Suppressor macrophage (primary cell): ENCODE measurements around the gene VPS13D.

Source experiments
- DNase-seq, 4 experiments: peaks; one replicate each; pipeline ENCODE4 v3.0.0-alpha.2; 2020 to 2022

Gene VPS13D

DNA sequence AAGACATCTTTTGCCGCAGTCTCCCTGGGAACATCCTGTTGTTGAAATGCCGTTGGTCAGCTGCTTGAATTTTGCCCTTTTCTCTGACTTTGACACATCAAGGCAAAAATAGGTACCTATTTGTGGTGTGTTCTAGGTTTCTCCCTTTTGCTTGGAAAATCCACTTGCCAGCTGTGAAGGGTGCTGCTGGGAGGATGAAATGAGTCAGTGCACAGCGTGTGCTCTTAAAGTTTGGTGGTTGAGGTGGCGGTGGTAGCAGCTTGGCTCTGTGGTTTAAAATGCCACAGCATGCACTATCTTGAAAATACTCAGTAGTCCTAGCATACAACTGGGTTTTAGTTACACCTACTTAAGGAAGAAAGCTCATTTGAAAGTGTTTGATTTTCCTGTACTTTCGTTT lies 204.3 kb downstream of the VPS13D start:
- DNase-seq, result no peak

DNA sequence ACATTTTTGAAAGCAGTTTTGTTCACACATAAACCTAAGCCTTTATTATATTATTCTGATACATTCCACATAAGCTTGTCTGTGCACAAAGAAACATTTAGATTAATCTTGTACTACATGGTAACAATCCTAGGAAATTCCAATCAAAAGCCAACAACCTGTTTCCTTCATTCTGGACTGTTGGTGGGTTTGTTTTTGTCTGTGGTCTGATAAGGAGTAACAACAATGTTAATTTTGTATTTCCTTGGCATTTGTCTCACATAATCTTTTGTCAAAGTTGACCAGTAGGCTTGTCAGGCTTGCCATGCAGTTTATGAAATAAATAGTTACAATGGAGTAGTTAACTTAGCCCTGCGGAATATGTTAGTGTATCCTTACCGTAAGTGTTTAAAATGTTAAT lies 204.9 kb downstream of the VPS13D start:
- no peak for DNase-seq

DNA sequence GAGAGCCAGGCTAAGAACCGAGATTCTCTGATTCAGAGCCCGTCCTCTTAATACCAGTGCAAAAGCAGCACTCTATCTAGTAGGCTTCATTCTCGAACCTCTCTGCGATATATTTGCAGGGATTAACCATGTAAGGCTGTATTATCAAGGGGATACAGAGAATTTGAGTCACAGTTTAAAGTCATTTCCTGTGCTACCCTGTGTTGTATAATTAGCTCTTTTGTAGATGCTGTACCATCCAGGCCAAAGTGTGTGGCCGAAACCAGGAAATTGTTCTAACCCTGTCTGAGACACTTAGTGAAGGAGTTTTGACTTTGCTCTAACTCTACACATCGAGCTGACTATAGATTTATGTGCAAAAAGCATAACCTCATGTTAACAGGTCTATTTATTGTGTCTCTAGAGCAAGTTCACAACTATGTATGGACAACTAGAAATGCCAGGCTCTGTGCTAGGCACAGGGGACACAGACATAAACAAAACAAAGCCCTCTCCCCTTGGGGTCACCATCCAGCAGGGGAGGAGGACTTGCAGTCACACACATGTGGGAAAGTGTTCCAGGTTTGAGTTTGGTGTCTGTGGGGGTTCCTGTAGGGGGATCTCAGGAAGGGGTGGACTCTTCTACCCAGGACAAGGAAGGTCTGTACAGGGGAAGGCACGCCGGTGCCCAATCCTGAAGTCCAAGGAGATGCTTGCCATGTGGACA lies 206.0 kb downstream of the VPS13D start:
- no peak for DNase-seq

DNA sequence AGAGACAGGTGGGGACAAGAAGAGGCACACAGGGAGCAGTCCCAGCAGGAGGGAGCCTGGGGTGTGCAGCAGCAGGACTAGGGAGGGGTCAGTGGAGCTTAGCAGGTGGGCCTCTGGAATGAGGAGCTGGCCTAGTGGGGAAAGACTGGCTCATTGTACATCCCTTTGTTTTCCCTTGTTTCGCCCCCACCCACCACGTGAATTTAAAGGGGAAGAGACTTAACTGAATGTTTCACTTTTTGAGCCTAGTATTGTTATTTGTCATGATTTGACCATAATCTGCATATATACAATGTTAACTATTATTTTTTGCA lies 206.5 kb downstream of the VPS13D start:
- DNase-seq, result no peak

DNA sequence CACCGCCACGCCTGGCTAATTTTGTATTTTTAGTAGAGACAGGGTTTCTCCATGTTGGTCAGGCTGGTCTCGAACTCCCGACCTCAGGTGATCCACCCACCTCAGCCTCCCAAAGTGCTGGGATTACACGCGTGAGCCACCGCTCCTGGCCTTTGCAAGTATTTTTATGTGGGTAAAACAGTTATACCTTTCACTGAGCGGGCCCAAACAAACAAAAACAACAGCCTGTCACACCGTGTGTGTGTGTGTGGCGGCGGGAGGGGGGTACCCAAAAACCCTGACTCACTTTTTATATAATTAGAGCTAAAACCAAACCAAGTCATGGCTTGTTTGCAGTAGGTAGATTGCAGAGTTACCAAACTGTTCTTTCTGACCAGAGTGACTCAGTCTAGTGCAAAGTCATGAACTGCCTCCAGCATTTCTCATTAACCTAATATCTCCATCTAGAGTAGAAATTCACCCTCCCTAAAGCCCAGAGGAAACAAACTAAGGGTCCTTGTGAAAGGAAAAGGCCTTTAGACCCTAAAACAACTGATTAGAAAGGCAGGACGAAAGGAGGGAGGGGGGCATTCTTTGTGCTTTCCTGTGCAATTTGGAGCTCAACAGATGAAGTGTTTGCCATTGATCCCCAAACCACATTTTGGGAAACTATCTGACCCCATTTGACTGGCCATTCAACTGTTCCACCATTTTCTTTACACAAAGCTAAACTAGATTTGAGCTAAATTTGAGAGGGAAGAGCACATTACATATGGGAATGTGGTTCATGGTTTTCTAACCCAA lies 207.2 kb downstream of the VPS13D start:
- DNase-seq, result no peak

DNA sequence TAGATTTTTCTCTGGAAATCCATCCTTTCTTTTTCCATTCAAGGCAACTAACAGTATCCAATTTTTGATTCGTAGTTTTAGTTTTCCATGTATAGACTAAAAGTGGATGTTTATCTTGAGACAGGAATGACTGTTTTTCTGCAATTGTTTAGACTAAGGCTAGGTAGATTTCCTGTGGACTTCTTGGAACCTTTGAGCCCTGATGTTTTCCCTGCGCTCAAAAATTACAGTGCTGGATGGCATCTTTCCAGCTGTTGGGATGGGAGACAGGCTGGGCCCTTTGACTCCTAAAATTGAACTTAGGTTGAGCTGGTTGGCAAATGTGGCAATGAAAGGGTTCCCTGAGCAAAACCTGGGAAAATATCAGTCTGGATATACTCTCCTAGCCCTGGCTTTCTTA lies 207.8 kb downstream of the VPS13D start:
- no peak for DNase-seq

DNA sequence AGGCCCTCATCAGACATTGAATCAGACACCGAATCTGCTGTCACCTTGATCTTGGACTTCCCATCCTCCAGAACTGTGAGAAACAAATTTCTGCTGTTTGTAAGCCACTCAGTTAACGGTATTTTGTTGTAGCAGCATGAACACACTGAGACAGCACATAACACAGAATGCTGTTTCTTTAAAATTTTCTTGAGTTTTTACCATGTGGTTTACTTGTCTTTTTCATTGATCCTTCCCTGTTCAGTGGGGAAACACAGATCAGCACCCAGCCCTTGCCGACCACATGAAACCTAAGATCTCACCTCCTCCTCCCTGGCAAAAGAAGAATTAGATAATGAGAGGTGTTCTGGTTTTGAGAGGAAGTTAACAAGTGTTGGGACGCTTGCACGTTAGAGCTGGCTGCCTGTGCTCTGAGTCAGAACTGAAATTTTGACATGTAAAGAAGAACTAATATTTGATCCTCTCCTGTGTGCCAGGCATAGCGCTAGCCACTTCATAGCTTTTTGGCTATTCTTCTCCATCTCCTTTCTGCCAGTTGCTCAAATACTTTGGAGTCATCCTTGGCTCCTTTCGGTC lies 208.6 kb downstream of the VPS13D start:
- DNase-seq, result peak in 3 of 4 experiments; percentile 21 to 24 (median 23)

DNA sequence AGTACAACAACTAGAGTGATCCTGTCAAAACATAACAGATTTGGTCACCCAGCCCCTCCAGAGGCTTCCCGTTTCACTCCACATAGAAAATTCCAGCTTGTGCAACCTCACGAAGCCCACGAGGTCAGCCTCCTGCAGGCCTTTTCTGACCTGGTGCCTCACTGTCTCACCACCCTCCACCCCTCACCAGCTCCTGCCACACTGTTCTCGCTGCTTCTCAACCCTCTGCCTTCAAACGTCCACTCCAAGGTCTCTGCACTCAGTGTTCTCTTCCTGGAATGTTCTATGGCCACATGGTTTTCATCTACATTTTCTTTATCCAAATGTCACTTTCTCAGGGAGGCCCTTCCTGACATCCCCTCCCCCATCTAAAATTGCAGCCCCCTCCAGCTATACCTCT lies 209.2 kb downstream of the VPS13D start:
- DNase-seq, result peak in 1 of 4 experiments; percentile 32

DNA sequence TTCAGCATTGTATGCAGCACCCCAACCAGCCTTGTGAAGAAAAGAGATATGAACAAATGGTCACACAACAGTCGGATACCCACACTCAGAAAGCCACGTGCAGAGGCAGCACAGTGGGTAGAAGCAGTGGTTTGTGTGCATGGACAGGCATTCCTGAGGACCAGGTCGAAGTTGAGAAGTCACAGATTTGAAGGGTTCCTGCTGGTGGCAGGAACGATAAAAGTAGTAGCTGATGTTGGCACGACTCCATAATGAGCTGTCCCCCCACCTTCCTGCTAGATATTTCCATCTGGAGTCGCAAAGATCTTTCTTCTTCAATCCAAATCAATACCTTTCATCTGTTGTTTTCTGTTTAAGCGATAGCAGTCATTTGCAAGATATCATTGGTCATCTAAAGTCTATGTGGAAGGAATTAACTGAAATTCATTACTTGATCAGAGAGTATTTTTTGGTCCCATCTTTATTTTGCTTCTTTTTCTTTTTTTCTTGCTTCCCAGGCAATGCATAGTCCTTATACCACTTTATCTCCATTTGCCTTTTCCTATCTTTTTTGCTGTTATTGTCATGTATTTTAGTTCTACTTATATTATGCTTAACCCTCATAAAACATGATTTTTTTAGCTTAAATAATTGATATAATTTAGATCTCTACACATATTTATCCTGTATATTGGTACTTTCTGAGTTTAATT lies 211.7 kb downstream of the VPS13D start:
- DNase-seq, result no peak

DNA sequence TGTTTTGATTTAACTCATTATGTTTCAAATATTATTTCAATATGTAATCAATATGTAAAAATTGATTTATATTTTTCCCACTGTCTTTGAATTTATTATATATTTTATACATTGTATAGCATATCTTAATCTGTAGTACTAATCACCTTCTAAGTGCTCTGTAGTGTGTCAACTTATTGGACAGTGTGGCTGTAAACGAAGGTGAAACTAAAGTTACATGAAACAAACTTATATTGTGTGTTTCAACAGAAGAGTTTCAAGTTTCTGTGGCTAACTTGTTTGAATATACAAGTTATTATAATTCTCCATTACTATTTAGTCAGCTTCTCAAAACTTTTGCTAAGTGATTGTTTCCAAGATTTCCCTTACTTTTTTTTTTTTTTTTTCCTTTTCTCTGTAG lies 212.4 kb downstream of the VPS13D start:
- DNase-seq, result no peak

DNA sequence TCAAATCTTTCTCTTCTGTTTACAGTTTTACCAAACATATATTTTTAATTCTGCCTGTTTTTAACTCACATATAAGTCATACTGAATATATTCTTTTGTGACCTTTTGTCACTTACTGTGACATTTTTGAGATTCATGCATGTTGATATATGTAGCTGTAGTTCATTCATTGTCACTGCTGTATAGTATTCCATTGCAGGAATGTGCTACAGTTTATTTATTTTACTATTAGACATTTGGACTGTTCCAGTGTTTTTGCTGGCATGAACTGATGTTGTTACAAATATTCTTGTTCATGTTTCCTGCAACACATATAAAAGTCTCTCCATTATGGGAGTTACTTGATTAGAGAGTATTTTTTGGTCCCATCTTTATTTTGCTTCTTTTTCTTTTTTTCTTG lies 213.3 kb downstream of the VPS13D start:
- DNase-seq, result no peak

DNA sequence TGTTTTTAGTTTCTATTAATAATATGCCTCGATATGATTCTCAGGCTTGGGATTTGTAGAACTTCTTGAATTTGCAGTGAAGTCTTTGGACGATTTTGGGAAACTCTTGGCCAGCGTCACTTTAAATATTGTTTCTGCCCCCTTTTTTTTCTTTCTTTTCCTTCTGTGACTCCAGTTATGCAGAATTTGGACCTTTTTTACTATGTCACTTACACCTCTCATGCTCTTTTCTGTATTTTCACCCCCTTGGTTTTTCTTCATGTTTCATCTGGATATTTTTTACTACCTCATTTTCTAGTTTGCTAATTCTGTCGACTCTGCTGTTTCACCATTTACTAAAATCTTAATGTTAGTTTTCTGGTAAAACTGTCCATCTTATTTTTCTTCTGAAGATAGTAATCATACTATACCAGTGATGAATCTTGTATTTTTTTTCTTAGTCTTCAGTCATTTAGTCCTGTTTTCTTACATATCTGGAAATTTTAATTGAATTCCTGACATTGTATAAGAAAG lies 214.6 kb downstream of the VPS13D start:
- DNase-seq, result no peak

DNA sequence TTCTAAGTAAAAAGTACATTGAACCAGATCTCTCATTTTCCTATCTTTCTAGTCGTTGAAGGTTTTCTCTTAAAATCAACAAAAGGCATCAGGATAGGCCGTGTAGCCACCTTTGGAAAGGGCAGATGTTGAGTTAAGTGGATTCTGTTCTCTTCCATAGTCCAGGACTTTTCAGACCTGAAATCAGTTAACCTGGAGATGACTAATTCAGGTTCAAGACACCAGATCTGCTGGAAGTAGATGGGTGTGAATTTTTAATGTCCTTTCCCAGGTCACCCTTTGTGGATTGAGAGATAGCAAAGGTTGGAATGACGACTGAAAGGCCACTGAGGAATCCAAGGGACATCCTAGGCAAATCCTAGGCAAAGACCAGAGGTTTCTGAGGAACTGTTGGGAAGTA lies 215.4 kb downstream of the VPS13D start:
- DNase-seq, result no peak

DNA sequence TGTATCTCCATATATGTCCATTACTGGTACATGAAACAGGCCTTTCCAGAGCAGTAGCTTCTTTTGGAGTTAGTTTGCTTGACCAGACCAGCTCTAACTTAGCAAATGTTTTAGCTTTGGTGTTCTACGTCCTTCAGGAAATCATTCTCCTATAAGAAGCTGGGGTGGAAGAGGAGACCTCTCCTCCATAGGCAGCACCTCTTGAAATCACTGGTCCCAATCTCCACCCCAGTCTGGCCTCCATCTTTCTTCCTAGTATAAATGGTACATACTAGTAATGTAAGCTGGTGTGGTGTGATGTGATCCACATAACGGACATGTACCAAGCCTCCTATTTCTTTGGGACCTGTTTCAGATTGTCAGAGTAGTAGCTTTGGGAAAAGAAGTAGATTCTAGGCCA lies 216.8 kb downstream of the VPS13D start:
- no peak for DNase-seq

DNA sequence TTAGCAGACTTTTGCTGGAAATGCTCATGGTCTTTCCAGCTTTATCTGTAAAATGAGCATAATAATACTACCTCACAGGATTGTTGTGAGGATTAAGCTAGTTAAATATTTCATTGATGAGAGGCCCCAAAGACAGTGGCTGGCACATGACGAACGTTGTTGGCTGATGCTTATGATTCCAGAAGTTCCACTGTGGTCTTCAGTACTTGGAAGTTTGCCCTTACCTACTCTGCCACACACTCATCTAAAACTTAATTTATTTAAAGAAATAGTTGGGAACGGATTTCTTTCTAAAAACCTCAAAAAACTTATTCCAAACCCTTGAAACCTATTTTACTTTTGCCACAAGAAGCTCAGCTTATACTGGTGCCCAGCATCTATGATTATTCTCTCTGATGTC lies 217.5 kb downstream of the VPS13D start:
- no peak for DNase-seq

DNA sequence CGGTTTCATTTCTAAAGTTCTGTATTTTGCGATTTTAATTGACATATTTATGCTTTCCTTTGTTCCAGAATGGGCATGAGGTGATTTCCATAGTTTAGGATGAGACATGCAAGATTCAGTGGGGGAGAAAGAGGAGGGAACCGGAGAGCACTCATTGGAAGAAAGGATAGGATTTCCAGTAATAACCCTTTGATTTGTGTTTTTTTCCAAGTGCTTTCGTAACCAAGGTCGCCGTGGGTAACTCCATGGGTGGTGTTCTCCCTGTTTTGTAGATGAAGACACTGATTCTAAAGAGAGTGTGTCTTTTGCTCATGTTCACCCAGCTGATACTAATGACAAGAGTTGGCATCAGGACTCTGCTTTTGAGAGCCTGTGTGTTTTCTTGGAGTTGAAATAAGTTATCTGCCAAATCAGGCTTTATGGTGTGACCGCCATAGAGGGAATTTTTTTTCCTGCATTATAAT lies 218.1 kb downstream of the VPS13D start:
- no peak for DNase-seq

DNA sequence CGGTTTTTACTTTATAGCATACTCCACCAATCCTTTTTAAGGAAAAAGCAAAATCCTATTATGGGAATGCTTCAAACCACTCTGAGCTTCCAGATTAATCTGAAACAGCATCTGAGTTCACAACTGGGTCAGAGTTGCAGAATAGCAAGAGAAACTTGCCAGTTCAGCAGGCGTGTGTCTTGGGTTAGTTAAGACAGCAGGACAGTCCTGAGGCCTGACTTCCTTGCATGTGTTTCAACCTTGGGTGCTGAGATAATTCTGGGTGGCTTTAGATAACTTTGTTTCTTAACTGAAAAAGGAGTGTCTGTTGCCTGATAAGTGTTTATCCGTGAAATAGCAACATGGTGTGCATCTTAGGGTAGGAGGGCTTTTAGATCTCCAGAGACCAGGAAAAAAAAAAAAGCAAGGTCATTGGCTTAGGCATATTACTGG lies 218.9 kb downstream of the VPS13D start:
- DNase-seq, result peak in 3 of 4 experiments; percentile 14 to 39 (median 18)

DNA sequence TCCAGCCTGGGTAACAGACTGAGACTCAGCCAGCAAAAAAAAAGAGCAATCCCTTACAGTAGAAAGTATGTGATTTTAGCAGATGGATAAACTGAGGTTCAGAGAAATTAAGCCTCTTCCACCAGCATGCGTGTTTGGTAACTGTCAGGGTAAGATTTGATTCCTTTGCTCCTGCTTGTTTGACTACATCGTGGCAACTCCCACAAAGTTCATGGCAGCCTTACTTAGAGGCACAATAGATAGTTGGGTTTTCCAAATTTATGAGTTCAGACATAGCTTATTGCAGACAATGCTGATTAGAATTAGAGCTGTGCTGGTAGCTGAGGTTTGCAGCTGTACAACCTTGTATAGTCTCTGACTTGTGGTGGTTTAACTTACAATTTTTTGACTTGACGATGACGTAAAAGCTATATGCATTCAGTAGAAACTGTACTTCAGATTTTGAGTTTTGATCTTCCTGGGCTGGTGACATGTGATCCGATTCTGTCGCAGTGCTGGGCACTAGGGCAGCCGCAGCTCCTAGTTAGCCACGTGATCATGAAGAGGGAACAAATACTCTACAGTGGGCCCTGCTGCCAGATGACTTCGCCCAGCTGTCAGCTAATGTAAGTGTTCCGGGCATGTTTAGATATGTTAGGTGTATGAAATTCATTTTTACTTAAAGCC lies 220.4 kb downstream of the VPS13D start:
- no peak for DNase-seq

DNA sequence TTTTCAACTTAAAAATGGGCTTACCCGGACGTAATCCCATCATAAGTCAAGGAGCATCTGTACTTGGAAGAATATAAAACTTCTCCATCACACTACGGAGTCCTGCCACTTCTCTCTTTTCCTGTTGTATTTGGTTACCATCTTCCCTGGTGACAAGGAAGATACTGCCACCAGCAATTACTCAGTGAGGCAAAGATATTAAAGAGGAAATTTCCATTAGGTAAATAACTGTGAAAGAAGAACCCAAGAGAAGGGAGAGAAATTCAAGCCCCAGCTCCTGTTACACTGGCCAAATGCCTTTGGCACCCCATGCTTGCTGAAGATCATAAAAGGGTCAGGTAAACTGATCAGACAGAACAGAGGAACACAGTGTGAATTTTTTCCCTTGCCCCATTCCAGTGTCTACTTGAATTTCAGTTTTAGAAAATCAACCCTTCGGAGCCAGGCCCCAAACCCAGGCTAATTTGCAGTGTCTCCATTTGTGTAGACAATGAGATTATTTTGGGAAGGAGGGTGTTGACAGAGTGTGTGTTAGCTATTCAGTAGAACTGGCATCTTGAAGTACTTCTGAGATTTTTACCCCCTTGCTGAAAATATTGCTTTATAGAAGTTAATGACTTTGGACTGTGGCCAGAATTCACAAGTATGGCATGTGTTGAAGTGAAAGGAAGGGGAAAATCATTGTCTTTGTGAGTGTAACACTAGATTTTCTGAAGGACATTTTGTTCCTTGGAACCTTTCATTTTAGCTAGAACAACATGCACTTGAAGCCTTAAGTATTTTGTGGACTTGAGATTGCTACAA lies 221.1 kb downstream of the VPS13D start:
- no peak for DNase-seq

DNA sequence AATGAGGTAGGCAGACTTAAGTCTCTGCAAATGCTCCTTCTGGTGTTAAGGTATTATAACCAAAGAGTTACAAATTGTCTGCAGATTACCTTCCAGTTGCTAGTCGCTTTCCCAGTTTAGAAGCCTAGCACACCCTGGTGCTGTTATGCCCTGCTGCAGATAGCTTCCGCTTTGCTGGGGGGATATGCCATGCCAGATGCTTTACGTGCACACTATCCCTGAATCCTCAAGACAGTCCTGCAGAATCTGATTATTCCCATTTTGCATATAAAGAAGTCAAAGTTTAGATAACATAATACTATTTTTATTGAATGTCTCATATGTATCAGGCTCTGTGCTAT lies 221.7 kb downstream of the VPS13D start:
- no peak for DNase-seq

DNA sequence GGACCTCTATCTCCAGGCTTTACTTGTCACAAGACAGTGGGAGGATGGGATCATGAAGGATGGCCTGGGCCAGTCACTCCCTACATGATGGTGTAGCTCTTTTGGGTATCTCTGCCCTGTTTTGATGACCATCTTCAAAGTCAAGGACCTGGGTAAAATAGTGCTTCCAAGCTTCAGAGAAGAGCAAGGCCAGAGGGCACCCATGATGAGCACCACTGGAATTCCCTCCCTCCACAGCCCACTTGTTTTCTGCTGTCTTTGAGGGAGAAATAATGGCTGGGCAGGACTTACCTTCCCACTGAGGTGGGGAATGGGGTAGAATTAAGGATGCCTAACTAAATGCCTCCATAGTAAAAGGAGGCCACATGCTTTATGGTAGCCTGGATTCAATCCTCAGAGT lies 222.4 kb downstream of the VPS13D start:
- no peak for DNase-seq
